Superior temporal gyrus (tissue), 1 donor: ENCODE data around the gene ITPR2.
"Not testable (repeated sequence)": the region's sequence is repeated elsewhere in the genome, so short reads cannot be mapped to it uniquely, and the experiment has no call there.

Experiments
- DNase-seq: peaks from one replicate; pipeline ENCODE4 v3.0.0-alpha.2; 2016; ENCODE audit errors: extremely low spot score

Gene ITPR2

GRCh38 chr12:26732005-26732908 lies 100.7 kb downstream of the ITPR2 start:
- no peak for DNase-seq

DNA sequence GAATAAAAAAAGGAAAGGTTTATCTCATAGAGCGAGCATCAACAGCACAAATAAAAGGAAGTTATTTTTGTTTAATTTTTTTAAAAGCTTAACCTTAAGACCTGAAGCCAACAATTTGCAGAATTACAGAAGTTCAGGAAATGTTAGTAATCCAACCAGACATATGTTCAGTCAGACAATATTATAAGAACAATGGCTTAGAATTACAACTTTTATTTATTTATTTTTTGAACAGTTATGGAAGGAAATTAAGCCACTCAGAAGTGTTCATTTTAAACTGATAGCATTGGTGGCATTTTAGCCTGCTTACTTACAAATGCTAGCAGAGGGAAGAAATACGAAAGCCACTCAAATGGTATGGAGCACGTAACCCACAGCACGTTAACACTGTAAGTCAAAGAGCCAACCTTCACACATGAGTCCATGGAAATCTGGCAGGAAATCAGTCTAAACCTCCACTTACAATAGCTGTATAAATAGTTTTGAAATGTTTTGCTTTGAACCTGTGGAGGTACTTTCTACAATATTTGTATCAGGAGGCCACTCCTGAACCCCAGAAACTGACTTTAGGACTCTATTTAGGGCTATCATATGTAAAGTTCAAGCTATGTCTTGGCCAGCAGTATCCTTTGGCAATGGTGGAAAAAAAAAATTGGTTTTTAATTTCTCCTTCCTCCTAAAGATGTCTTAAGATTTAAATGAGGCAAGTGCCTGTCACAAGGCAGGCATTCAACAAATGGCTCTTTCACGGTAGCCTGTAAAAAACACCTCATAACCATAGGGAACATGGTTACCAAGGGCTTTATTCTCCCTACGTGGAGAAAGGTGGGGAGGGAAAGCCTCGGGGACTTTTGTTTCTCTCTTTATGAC lies 102.3 kb downstream of the ITPR2 start:
- DNase-seq, result no peak

DNA sequence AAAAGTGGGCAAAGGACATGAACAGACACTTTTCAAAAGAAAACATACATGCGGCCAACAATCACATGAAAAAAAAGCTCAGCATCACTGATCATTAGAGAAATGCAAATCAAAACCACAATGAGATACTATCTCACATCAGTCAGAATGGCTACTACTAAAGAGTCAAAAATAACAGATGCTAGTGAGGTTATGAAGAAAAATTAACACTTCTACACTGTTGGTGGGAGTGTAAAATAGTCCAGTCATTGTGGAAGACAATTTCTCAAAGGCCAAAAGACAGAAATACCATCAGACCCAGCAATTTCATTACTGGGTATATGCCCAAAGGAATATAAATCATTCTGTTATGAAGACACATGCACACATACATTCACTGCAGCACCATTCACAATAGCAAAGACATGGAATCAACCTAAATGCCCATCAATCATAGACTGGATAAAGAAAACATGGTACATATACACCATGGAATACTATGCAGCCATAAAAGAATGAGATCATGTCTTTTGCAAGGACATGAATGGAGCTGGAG lies 103.8 kb downstream of the ITPR2 start:
- DNase-seq, result not testable (repeated sequence)

- no peak for DNase-seq
Measured at GRCh38 chr12:26728205-26729050, 104.6 kb downstream of the ITPR2 start.

DNA sequence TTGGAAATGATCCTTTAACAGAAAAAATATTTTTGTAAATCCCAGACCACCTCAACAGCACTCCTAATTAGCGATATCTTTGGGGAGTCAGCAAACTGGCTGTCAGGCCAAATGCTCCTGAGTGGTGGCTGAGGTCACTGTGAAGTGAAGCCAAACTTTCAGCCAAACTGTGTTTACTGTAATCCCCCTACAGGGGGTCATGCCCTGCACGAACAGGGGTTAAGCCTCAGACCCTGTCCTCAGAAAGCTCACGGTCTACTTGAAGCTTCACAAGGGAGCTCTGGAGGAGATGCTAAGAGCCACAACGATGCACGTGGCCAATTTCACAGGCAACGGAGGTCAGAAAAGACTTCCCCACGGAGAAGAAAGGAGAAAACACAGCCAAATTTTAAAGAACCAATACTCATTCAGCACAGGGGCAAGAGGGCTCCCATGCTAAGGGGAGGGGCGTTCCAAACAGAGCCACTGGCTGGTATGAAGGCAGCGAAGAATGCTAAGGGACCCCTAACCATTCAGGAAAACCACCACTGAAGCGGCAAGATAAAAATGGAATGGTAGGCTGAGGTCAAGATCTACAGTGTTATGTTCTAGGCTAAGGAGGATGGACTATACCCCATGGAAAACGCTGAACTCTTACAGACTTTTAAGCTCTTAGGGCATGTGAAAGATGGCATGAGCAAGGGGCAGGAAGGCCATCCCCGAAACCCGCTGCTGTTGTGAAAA lies 105.4 kb downstream of the ITPR2 start:
- no peak for DNase-seq

DNA sequence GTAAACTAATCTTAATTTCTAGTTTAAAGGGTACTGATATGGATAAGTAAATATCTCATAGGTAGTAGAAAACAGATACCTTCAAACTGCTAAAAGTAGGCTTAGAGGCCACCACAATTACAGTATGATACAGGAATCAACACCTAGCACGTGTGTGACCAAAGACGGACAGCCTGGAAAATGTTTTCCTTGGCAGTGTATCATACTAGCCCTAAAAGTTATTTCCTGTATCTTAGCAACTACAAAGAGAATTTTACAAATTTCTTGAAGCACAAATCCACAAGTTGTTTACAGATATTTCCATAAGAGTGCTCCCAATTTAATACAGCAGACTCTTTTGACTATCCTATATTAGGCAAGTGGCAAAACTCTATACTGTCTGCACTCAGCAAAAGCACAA lies 106.0 kb downstream of the ITPR2 start:
- no peak for DNase-seq

GRCh38 chr12:26725276-26725916 lies 107.6 kb downstream of the ITPR2 start:
- DNase-seq, result no peak

DNA sequence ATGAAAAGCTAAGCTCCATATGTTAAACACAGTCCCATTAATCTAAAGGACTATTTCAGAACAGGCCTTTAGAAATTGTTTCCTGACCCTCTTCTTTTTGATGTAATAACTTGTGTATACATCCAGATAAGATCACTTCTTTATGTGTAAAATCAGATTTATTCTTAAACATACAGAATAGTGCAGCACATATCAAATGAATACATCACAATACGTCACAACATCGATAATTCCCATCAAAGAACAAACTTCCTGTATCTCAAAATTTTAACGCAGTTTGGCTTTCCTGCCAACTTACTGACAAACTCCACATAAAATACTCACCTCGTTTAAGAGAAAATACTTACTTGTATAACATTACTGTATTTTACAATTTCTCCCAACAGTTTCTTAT lies 108.7 kb downstream of the ITPR2 start:
- no peak for DNase-seq

DNA sequence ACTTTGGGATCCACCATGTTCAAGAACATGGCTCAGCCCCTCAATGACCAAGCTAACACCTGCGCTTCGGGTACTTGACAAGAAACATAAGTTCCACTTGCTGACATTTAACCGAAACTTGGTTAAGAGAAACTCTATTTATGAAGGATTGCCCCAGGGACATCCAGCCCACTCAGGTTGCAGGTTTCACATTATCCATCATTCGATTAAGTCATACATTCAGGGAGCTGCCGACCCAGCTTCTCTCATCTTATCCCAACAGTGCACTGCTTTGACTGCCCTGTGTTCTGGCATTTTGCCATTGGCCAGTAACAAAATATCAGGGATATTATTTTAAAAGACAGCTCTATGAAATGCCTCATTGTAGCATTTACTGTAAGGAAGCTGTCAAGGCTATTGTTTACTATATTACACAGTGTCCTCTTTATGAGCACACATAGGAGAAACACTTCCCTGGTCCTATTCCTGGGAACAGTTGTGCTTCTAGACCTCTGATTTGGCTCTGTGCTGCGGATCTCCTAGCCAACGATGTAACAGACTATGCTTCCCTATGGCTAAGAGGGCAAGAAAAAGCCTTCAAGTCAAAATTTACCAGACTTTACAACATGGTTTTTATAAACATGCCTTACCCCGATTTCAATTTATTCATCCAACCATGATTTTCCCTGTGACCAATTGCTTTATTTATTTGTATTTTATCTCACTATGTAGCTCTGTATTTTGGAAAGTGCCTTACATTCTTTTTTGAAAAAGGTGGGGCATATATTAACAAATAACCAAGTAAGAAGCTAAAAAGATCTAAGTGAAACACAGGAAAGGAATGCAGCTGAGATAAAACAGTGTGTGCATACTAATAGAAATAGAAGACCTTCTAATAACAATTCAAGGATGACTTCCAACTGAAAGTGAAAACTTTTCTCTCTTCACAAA lies 109.3 kb downstream of the ITPR2 start:
- no peak for DNase-seq

DNA sequence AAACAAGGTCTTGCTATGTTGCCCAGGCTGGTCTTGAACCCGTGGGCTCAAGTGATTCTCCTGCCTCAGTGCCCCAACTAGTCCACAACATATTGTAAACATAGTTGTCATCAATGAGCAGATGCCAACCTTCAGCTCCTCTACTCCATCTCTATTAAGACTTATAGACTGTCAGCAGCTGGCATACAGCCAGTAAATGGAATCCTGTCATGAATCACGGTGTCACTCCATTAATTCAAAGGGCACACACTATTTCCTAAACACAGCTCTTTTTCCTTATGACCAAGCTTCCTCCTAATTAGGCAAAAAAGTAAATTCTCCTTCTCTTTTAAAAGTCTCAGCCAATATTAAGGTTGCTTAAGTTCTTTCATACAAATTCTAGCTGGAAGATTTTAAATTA lies 111.2 kb downstream of the ITPR2 start:
- DNase-seq, result no peak

GRCh38 chr12:26719852-26720251 lies 113.1 kb downstream of the ITPR2 start:
- DNase-seq, result no peak

- DNase-seq, result no peak
Measured at GRCh38 chr12:26717757-26718156, 115.2 kb downstream of the ITPR2 start.

GRCh38 chr12:26715232-26715631 lies 117.8 kb downstream of the ITPR2 start:
- DNase-seq, result no peak

DNA sequence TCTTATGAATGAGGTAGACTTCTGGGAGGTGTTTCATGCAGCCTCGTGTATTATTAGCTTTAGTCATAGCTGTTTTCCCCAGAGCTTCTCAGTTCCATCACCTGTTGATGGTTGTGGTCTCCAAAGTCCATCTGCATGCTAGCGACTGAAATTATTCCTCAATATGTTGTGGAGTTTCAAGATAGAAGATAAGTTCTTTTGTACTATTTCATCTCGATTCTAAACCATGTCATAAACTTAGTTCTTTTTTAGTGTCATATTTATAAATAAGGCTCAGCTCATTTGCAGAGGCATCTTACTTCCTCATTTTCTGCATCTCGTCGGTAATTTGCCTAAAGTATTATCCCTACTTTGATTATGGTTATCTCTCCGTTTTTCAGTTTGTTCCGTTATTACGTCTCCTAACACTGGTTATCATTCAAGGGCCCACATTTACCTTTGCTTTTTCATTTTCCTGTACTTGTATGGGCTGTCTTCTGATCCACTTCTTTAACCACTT lies 119.1 kb downstream of the ITPR2 start:
- no peak for DNase-seq

DNA sequence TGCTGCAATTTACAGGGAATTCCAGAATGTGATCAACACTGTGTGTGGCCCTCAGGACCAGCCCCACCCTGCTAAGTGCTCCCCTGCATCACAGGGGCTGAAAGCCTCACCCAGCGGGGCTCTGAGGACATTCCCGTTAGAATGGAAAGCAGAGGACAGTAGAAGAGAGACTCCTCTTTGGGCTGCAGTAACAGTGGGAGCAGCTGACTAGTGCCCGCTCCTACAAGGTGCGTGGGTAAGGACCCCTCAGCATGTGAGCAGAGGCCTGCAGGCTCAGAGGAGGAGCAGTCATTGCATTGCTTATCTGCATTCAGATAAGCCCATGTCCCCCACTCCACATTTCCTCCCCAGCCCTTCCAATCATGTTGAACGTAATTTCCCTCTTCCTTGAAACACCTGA lies 120.1 kb downstream of the ITPR2 start:
- no peak for DNase-seq

DNA sequence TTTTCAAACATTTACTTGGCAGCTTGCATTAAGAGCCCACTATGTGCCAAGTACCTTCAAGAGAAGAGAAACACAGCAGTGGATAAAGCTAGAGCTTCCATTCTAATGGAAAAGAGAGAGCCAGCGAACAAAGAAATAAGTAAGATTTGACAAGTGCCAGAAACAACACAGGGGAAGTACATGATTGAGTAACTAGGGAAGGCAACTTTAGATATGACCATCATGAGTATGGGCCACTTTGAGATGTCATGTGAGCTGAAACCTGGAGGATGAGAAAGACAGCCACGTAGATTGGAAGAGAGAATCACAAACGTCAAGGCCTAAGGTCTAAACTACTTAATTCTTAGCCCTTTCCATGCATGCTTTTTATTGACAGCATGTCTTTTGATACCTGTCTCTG lies 121.4 kb downstream of the ITPR2 start:
- DNase-seq, result no peak

DNA sequence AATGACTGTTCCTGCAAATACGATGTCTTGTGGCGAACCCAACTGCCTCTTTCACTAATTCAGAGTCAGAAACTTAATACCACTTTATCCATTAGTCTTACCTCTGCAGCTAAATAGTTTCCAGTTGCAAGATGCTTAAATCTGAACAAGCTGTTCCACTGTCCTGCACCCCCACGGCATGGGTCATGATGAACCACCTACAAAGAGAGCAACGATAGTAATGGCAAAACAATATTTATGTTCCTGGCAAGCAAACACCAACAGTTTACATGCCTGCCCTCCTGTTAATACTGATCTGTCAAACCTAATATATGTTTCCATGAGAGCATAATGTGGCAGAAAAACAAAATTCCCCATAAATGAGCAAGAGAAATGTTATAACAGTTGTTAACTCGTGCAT lies 121.9 kb downstream of the ITPR2 start:
- no peak for DNase-seq

- DNase-seq, result no peak
Measured at GRCh38 chr12:26705851-26706250, 127.1 kb downstream of the ITPR2 start.
